Fibroblast of skin of scalp (primary cell): ENCODE measurements around the gene OR52B6. TPM values are rescaled to one million over a fixed set of nuclear protein-coding genes. Genes with fewer than 3 reads are reported as not detected.
"Not testable (repeated sequence)": the region's sequence is repeated elsewhere in the genome, so short reads cannot be mapped to it uniquely, and the experiment has no call there.

Experiments used
- DNase-seq: peaks from one replicate; pipeline ENCODE4 v3.0.0-alpha.2; 2013
- polyA plus RNA-seq, 2 experiments: library from polyadenylated mRNA; unstranded; fragments of 120-200 nt; gene quantifications; one replicate each; pipeline ENCODE4 v1.2.1, GENCODE V29; 2013; ENCODE audit not compliant: insufficient read length in 2 of 2

OR52B6 gene
- not detected for polyA plus RNA-seq (2013, experiment 1 of 2; ENCODE audit: insufficient read length)
- polyA plus RNA-seq (2013, experiment 2 of 2; ENCODE audit: insufficient read length) = not detected

- DNase-seq = no peak
Observed at GRCh38 chr11:5580577-5580976, at the start of gene OR52B6. Gene OR52B6, plus strand, starts transcription at chr11:5580877. Its CDS starts 0 bp downstream, at chr11:5580877.

- no peak for DNase-seq
Observed at GRCh38 chr11:5531053-5531831, 49.4 kb upstream of the OR52B6 start.

GRCh38 chr11:5534046-5534445, 46.6 kb upstream of the OR52B6 start:
- DNase-seq = no peak

GRCh38 chr11:5536482-5536881, 44.2 kb upstream of the OR52B6 start:
- DNase-seq = no peak

GRCh38 chr11:5541427-5541826, 39.2 kb upstream of the OR52B6 start:
- no peak for DNase-seq

- peak; percentile 28 for DNase-seq
Observed at GRCh38 chr11:5546457-5546856, 34.2 kb upstream of the OR52B6 start.

GRCh38 chr11:5547982-5548381, 32.7 kb upstream of the OR52B6 start:
- no peak for DNase-seq

- DNase-seq = no peak
Observed at GRCh38 chr11:5548440-5548839, 32.2 kb upstream of the OR52B6 start, which contains the start of gene OR52H1. Gene OR52H1, minus strand, starts transcription at chr11:5548540. Its CDS starts 3,035 bp downstream, at chr11:5545505.

GRCh38 chr11:5550440-5551095, 30.1 kb upstream of the OR52B6 start:
- DNase-seq = peak; percentile 87

- peak; percentile 4 for DNase-seq
Observed at GRCh38 chr11:5553343-5553742, 27.3 kb upstream of the OR52B6 start.

GRCh38 chr11:5556596-5557188, 24.0 kb upstream of the OR52B6 start:
- DNase-seq = no peak

GRCh38 chr11:5557751-5558150, 22.9 kb upstream of the OR52B6 start:
- no peak for DNase-seq

GRCh38 chr11:5564259-5565019, 16.2 kb upstream of the OR52B6 start:
- DNase-seq = no peak

- DNase-seq = no peak
Observed at GRCh38 chr11:5574654-5575053, 6.0 kb upstream of the OR52B6 start.

GRCh38 chr11:5575152-5575551, 5.5 kb upstream of the OR52B6 start:
- DNase-seq = no peak

GRCh38 chr11:5577101-5577500, 3.6 kb upstream of the OR52B6 start:
- no peak for DNase-seq

- no peak for DNase-seq
Observed at GRCh38 chr11:5581014-5581413, 337 bp downstream of the OR52B6 start.

GRCh38 chr11:5584458-5584857, 3.8 kb downstream of the OR52B6 start:
- DNase-seq = not testable (repeated sequence)

GRCh38 chr11:5589906-5590305, 9.2 kb downstream of the OR52B6 start:
- DNase-seq = not testable (repeated sequence)

- DNase-seq = no peak
Observed at GRCh38 chr11:5591613-5592012, 10.9 kb downstream of the OR52B6 start.

- DNase-seq = no peak
Observed at GRCh38 chr11:5592615-5593014, 11.9 kb downstream of the OR52B6 start.

- no peak for DNase-seq
Observed at GRCh38 chr11:5593146-5593545, 12.5 kb downstream of the OR52B6 start.
